Fibroblast of lung (primary cell): ENCODE measurements around the gene DOLK. TPM values are rescaled to one million over a fixed set of nuclear protein-coding genes. Genes with fewer than 3 reads are reported as not detected.

Experiments used
- DNase-seq, 2 donors: peaks; one replicate each; pipeline versions ENCODE4 v3.0.0 to v3.0.0-alpha.2; 2010; ENCODE audit warnings: low read depth in 2 of 2
- H2AFZ ChIP-seq: 2 replicates; pipeline ENCODE4 v1.5.1; 2012; ENCODE audit warnings: low read length, control low read depth, inconsistent platforms
- H3K27ac ChIP-seq: 2 replicates; pipeline ENCODE4 v1.5.1; 2011; ENCODE audit warnings: low read length, control low read depth; ENCODE audit not compliant: insufficient read depth
- H3K27me3 ChIP-seq: 2 replicates; pipeline ENCODE4 v1.5.1; 2011; ENCODE audit warnings: mild to moderate bottlenecking, low read length; ENCODE audit not compliant: control insufficient read depth, insufficient read depth
- H3K36me3 ChIP-seq: 2 replicates; pipeline ENCODE4 v1.5.1; 2011; ENCODE audit warnings: low read length; ENCODE audit not compliant: control insufficient read depth, insufficient read depth
- H3K4me1 ChIP-seq: 2 replicates; pipeline ENCODE4 v1.5.1; 2011; ENCODE audit warnings: low read length; ENCODE audit not compliant: control insufficient read depth, insufficient read depth; ENCODE audit errors: extremely low read depth
- H3K4me2 ChIP-seq: 2 replicates; pipeline ENCODE4 v1.5.1; 2011; ENCODE audit warnings: low read length, control low read depth; ENCODE audit not compliant: insufficient read depth; ENCODE audit errors: extremely low read depth
- H3K4me3 ChIP-seq, 4 experiments: fragments of 200-600 bp in 1 of 4; sonication (generic) in 1 of 4; replicated peaks in 1 of 4; 2 replicates each; pipeline ENCODE4 v1.5.1; 2011 to 2016; ENCODE audit warnings: low read length in 4 of 4, low read depth in 3 of 4, mild to moderate bottlenecking in 3 of 4, control low read depth in 2 of 4, inconsistent platforms in 1 of 4, mixed read lengths in 1 of 4; ENCODE audit not compliant: insufficient read depth in 1 of 4; ENCODE audit errors: control extremely low read depth in 1 of 4
- H3K79me2 ChIP-seq: 2 replicates; pipeline ENCODE4 v1.5.1; 2012; ENCODE audit warnings: mild to moderate bottlenecking, low read length, inconsistent platforms; ENCODE audit not compliant: control insufficient read depth, insufficient read depth
- H3K9ac ChIP-seq: 2 replicates; pipeline ENCODE4 v1.5.1; 2011; ENCODE audit warnings: mild to moderate bottlenecking, low read length, control low read depth; ENCODE audit not compliant: insufficient read depth
- H3K9me3 ChIP-seq: 2 replicates; pipeline ENCODE4 v1.5.1; 2012; ENCODE audit warnings: low read depth, low read length; ENCODE audit not compliant: control insufficient read depth, insufficient read depth
- H4K20me1 ChIP-seq: 2 replicates; pipeline ENCODE4 v1.5.1; 2011; ENCODE audit warnings: low read length; ENCODE audit not compliant: control insufficient read depth, insufficient read depth; ENCODE audit errors: extremely low read depth
- EZH2 ChIP-seq: IDR thresholded peaks from 2 replicates; pipeline ENCODE4 v1.5.1; 2012; ENCODE audit warnings: low read length, control low read depth, mild to moderate bottlenecking; ENCODE audit errors: missing control alignments
- polyA plus RNA-seq, 2 donors: library from polyadenylated mRNA; depleted of rRNA in 1 of 2; stranded (reverse) in 1 of 2; unstranded in 1 of 2; fragments of >200 nt; gene quantifications; 2 replicates each; pipeline ENCODE4 v1.2.1, GENCODE V29; 2011 to 2012; ENCODE audit warnings: missing spikeins in 1 of 2
- total RNA-seq: library from RNA; depleted of rRNA; stranded (reverse); fragments of >200 nt; gene quantifications from 2 replicates; pipeline ENCODE4 v1.2.1, GENCODE V29; 2014
- TF ChIP-seq, protein P1 (sequence below), 2 donors: IDR thresholded peaks in 1 of 2; conservative IDR thresholded peaks in 1 of 2; 1 replicate in 1 of 2; 2 replicates in 1 of 2; pipeline ENCODE4 v1.5.1; 2011 to 2012; ENCODE audit warnings: low read length in 2 of 2, control low read depth in 1 of 2, inconsistent platforms in 1 of 2, low read depth in 1 of 2, mild to moderate bottlenecking in 1 of 2

Gene DOLK
- total and polyA plus RNA-seq, 2 donors (not counting 1 experiment from before 2014, with no cell fraction given) = 29.9 to 31.4 TPM

DNA sequence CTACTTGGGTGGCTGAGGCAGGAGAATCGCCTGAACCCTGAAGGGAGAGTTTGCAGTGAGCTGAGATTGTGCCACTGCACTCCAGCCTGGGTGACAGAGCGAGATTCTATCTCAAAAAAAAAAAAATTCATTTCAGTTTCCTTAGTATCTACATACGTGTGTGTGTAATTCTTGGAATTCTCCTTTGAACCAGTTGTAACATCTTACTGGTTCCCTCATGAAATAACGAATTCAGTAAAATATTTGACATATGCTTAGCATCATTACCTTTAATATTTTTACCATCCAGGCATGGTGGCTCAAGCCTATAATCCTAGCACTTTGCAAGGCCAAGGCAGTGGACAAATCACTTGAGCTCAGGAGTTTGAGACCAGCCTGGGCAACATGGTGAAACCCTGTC lies 17.8 kb downstream of the DOLK start:
- Histone ChIP-seq H3K4me1 (no peaks in the 10 kb centered on the region), H3K4me2 (no peak overlapping the region), H3K9me3 (no peaks in the 10 kb centered on the region), H4K20me1 (no peaks in the 10 kb centered on the region), H3K36me3 (no peaks in the 10 kb centered on the region), H3K9ac (no peak overlapping the region), H2AFZ (no peak overlapping the region), H3K27ac (no peak overlapping the region), H3K4me3 (no peak overlapping the region), H3K79me2 (no peaks in the 10 kb centered on the region), H3K27me3 (no peaks in the 10 kb centered on the region)
- no peak for DNase-seq
- no peak for TF ChIP-seq EZH2
- TF ChIP-seq, protein P1, sequence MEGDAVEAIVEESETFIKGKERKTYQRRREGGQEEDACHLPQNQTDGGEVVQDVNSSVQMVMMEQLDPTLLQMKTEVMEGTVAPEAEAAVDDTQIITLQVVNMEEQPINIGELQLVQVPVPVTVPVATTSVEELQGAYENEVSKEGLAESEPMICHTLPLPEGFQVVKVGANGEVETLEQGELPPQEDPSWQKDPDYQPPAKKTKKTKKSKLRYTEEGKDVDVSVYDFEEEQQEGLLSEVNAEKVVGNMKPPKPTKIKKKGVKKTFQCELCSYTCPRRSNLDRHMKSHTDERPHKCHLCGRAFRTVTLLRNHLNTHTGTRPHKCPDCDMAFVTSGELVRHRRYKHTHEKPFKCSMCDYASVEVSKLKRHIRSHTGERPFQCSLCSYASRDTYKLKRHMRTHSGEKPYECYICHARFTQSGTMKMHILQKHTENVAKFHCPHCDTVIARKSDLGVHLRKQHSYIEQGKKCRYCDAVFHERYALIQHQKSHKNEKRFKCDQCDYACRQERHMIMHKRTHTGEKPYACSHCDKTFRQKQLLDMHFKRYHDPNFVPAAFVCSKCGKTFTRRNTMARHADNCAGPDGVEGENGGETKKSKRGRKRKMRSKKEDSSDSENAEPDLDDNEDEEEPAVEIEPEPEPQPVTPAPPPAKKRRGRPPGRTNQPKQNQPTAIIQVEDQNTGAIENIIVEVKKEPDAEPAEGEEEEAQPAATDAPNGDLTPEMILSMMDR (conservative IDR thresholded peaks at IDR 0.05 in 1 of 2, IDR thresholded peaks at IDR 0.05 in 1 of 2; ENCODE audit: low read depth in 1 of 2, low read length in 2 of 2) = no peak

DNA sequence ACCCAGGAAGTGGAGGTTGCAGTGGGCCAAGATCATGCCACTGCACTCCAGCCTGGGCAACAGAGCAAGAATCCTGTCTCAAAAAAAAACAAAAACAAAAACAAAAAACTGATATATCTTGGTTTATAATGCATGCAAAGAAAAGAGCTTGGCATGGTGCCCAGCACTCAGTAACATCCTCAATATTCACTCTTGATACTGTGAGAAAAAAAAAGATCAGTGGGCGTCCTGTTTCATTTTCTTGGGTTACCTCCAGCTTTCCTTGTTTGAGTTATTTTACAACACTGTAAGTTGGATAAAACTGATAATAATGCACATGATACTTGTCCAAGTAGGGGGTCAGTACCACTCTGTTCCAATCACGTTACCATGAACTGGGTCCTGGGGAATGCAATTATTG lies 18.8 kb downstream of the DOLK start:
- Histone ChIP-seq H3K9me3 (no peaks in the 10 kb centered on the region), H3K27me3 (no peaks in the 10 kb centered on the region), H3K4me3 (no peak overlapping the region), H3K27ac (no peak overlapping the region), H3K79me2 (no peaks in the 10 kb centered on the region), H3K9ac (no peak overlapping the region), H3K4me2 (no peak overlapping the region), H3K36me3 (no peaks in the 10 kb centered on the region), H2AFZ (no peak overlapping the region), H3K4me1 (no peaks in the 10 kb centered on the region), H4K20me1 (no peaks in the 10 kb centered on the region)
- no peak for DNase-seq
- TF ChIP-seq EZH2 = no peak
- TF ChIP-seq, protein P1 (conservative IDR thresholded peaks at IDR 0.05 in 1 of 2, IDR thresholded peaks at IDR 0.05 in 1 of 2; ENCODE audit: low read depth in 1 of 2, low read length in 2 of 2) = no peak

DNA sequence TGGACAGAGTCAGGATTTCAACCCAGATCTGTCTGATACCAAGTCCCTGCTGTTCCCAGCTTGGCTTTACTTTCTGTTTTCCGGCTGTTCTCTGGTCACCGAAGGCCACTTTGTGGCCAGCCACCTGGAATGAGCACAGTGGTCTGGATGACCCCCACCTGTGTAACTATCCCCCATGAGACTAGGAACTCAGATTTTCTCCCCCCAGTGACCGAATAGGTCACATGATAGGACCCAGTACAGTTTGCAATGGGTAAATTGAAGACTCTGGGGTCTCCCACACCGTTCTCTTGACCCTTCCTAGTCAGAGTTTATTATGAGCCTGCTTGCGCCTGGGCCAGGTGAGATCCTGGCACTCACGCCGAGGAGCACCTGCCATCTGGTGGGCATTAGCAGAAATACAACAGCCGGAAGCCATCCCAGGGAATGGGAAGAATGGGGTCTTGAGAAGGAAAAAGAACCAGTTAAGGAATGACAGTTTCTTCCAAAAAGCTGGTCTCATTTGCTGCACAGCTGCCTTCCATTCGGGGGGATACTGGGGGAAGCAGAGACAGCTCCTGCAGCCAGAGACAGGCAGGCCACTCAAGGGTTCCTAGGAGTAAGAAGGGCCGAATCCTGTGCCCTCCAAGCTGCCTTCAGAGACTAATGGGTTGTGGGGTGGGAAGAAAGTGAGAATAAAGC lies 19.5 kb downstream of the DOLK start:
- TF ChIP-seq, protein P1 (conservative IDR thresholded peaks at IDR 0.05 in 1 of 2, IDR thresholded peaks at IDR 0.05 in 1 of 2; ENCODE audit: low read depth in 1 of 2, low read length in 2 of 2) = peak; percentile 83
- no peak for TF ChIP-seq EZH2
- Histone ChIP-seq H3K36me3 (no peaks in the 10 kb centered on the region), H3K9me3 (no peaks in the 10 kb centered on the region), H3K9ac (no peak overlapping the region), H3K27ac (no peak overlapping the region), H3K79me2 (no peaks in the 10 kb centered on the region), H4K20me1 (no peaks in the 10 kb centered on the region), H3K4me1 (no peaks in the 10 kb centered on the region), H3K27me3 (no peaks in the 10 kb centered on the region), H3K4me2 (no peak overlapping the region), H3K4me3 (no peak overlapping the region), H2AFZ (peak overlapping the region; percentile 51)
- DNase-seq = peak; percentile 33 to 51
